SU-DHL-6 (cell line): Measurements from ENCODE around the gene CTNNBL1.

Experiments
- H2AFZ ChIP-seq: fragments of 200-600 bp; sonication (generic); 2 replicates; pipeline ENCODE4 v1.6.1; 2014; ENCODE audit warnings: low read depth, mild to moderate bottlenecking, moderate library complexity, mixed read lengths, antibody characterized with exemption, low read length; ENCODE audit not compliant: severe bottlenecking
- H3F3A ChIP-seq: fragments of 200-600 bp; shearing (Covaris generic); 2 replicates; pipeline ENCODE4 v1.6.0; 2016; ENCODE audit warnings: antibody characterized with exemption, mild to moderate bottlenecking; ENCODE audit not compliant: insufficient read depth
- H3K27ac ChIP-seq: fragments of 200-600 bp; sonication (generic); 2 replicates; pipeline ENCODE4 v1.5.1; 2016; ENCODE audit warnings: low read depth, mild to moderate bottlenecking, low read length, moderate library complexity, mixed read lengths
- H3K27me3 ChIP-seq: fragments of 200-600 bp; sonication (generic), shearing (Covaris generic); 2 replicates; pipeline ENCODE4 v1.6.0; 2014; ENCODE audit warnings: mild to moderate bottlenecking, low read length
- H3K36me3 ChIP-seq: fragments of 200-600 bp; sonication (generic); 2 replicates; pipeline ENCODE4 v1.6.1; 2014; ENCODE audit warnings: mild to moderate bottlenecking, low read length, mixed read lengths
- H3K4me2 ChIP-seq: fragments of 300-600, 200-600 bp; shearing (Covaris generic), sonication (generic); 2 replicates; pipeline ENCODE4 v1.6.0; 2014; ENCODE audit warnings: low read length, low read depth, mild to moderate bottlenecking; ENCODE audit not compliant: poor library complexity, severe bottlenecking
- H3K4me3 ChIP-seq: fragments of 200-600 bp; sonication (generic); 2 replicates; pipeline ENCODE4 v1.5.1; 2014; ENCODE audit warnings: antibody characterized with exemption, low read length, mild to moderate bottlenecking, mixed read lengths; ENCODE audit not compliant: insufficient read depth, poor library complexity, severe bottlenecking
- H3K79me2 ChIP-seq: fragments of 200-600 bp; sonication (generic); 2 replicates; pipeline ENCODE4 v1.6.1; 2014; ENCODE audit warnings: mild to moderate bottlenecking, low read length, moderate library complexity; ENCODE audit not compliant: insufficient read depth
- H3K9ac ChIP-seq: fragments of 200-600 bp; sonication (generic); 2 replicates; pipeline ENCODE4 v1.7.0; 2014; ENCODE audit warnings: mild to moderate bottlenecking, low read length
- H3K9me2 ChIP-seq: fragments of 200-600 bp; sonication (generic); replicated peaks from 2 replicates; pipeline ENCODE4 v1.6.1; 2014; ENCODE audit warnings: low read length; ENCODE audit not compliant: insufficient read depth
- H3K9me3 ChIP-seq: fragments of 200-600 bp; sonication (generic); 2 replicates; pipeline ENCODE4 v1.6.1; 2014; ENCODE audit warnings: low read length, mixed read lengths; ENCODE audit not compliant: insufficient read depth
- H4K20me1 ChIP-seq: fragments of 200-600 bp; sonication (generic); 2 replicates; pipeline ENCODE4 v1.6.1; 2014; ENCODE audit warnings: low read depth, mild to moderate bottlenecking, antibody characterized with exemption, low read length, moderate library complexity, mixed read lengths
- CTCF ChIP-seq: fragments of 200-600 bp; sonication (generic); IDR thresholded peaks from one replicate; pipeline ENCODE4 v1.5.1; 2017; ENCODE audit warnings: antibody characterized with exemption, mild to moderate bottlenecking, low read length, moderate library complexity; ENCODE audit not compliant: insufficient read depth, poor library complexity, severe bottlenecking
- EZH2phosphoT487 ChIP-seq: fragments of 200-600 bp; sonication (generic), shearing (Covaris generic); conservative IDR thresholded peaks from 2 replicates; pipeline ENCODE4 v1.6.1; 2018; ENCODE audit warnings: mild to moderate bottlenecking, antibody characterized with exemption, low read length, moderate library complexity, mixed read lengths

Gene CTNNBL1

GRCh38 chr20:37898233-37899104 lies 204.6 kb downstream of the CTNNBL1 start:
- Histone ChIP-seq H3K27ac (no peak overlapping the region), H3K4me2 (no peak overlapping the region), H3K27me3 (no peaks in the 10 kb centered on the region), H3K9me2 (no peaks in the 10 kb centered on the region), H4K20me1 (no peaks in the 10 kb centered on the region), H3K4me3 (no peak overlapping the region), H3K9ac (no peak overlapping the region), H2AFZ (no peak overlapping the region), H3K9me3 (no peaks in the 10 kb centered on the region), H3K79me2 (no peaks in the 10 kb centered on the region), H3K36me3 (no peaks in the 10 kb centered on the region), H3F3A (no peaks in the 10 kb centered on the region)
- TF ChIP-seq EZH2phosphoT487 (no peak), CTCF (no peak)

GRCh38 chr20:37899105-37900045 lies 205.5 kb downstream of the CTNNBL1 start:
- H2AFZ ChIP-seq: no peak overlapping the region
- H3K9ac ChIP-seq: no peak overlapping the region
- no peak overlapping the region for H3K4me2 ChIP-seq
- no peak overlapping the region for H3K4me3 ChIP-seq
- no peaks in the 10 kb centered on the region for H3K9me2 ChIP-seq
- H3K9me3 ChIP-seq: no peaks in the 10 kb centered on the region
- TF ChIP-seq EZH2phosphoT487 (no peak), CTCF (no peak)
- H3F3A ChIP-seq: no peaks in the 10 kb centered on the region
- no peaks in the 10 kb centered on the region for H3K27me3 ChIP-seq
- H3K27ac ChIP-seq: no peak overlapping the region
- H3K79me2 ChIP-seq: no peaks in the 10 kb centered on the region
- H4K20me1 ChIP-seq: no peaks in the 10 kb centered on the region
- H3K36me3 ChIP-seq: no peaks in the 10 kb centered on the region

- no peaks in the 10 kb centered on the region for H3F3A ChIP-seq
- H3K9ac ChIP-seq: no peak overlapping the region
- H3K27me3 ChIP-seq: no peaks in the 10 kb centered on the region
- no peak overlapping the region for H2AFZ ChIP-seq
- H4K20me1 ChIP-seq: no peaks in the 10 kb centered on the region
- no peaks in the 10 kb centered on the region for H3K9me2 ChIP-seq
- H3K79me2 ChIP-seq: no peaks in the 10 kb centered on the region
- H3K36me3 ChIP-seq: no peaks in the 10 kb centered on the region
- H3K4me2 ChIP-seq: no peak overlapping the region
- H3K9me3 ChIP-seq: no peaks in the 10 kb centered on the region
- no peak for TF ChIP-seq EZH2phosphoT487
- no peak for TF ChIP-seq CTCF
- H3K4me3 ChIP-seq: no peak overlapping the region
- no peak overlapping the region for H3K27ac ChIP-seq
Measured at GRCh38 chr20:37901240-37901639, 207.4 kb downstream of the CTNNBL1 start.
